Measurements from ENCODE around the gene ATP6V1D.
"Not testable (repeated sequence)": the region's sequence is repeated elsewhere in the genome, so short reads cannot be mapped to it uniquely, and the experiment has no call there.

The ATP6V1D gene

DNA sequence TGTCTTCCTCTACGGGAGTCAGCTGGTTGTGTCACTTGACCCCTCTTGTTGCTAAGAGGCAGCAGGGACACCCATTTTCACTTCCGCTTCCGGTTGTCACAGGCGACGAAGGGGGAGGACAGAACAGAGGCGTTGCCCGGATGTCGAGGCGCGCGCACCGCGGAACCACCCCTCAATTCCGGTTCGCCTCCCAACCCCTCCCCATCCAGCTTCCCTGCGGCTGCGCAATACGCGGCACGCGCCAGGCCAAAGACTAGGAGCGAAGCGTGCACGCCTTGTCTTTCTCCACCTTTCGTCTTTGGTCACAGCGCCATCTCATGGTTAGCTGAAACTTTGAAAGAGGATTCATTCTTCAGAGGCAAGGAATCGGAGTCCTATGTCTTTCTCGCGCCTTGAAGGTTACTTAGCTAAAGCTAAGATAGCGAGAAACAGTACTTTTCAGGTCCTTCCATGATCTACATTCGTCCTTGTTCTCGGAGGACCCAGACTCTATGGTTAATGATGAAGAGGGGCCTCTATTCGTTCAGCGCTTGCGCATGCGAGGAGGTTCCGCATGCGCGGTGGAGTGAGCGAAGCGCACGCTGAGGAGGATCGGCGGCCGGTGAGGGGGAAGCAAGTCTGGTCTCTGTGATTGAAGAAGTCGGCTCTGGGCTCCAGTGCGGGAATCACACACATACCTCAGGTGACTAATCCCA is at the start of gene ATP6V1D, which contains the start of gene EIF2S1:
Gene ATP6V1D, minus strand, starts transcription at position 30 of the 695 bp plus-strand sequence. CDS start 106 bp downstream, outside the sequence.
Gene EIF2S1, plus strand, starts transcription at position 554 of the 695 bp plus-strand sequence. CDS start 4,440 bp downstream, outside the sequence.
- peak; percentile 100 for DNase-seq (ENCODE audit: low spot score)

GRCh38 chr14:67408122-67408801 is 48.7 kb upstream of the ATP6V1D start:
- DNase-seq (ENCODE audit: low spot score), result not testable (repeated sequence)

DNA sequence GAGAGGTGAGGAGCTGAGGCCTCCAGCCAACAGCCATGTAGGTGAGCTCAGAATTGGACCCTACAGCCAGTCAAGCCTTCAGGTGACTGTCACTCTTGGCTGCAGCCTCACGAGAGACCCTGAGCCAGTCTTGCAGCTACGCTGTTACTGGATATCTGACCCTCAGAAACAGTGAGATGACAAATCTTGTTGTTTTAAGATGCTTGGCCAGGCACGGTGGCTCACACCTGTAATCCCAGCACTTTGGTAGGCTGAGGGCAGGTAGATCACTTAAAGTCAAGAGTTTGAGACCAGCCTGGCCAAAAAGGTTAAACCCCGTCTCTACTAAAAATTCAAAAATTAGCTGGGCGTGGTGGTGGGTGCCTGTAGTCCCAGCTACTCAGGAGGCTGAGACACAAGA is 46.2 kb upstream of the ATP6V1D start:
- DNase-seq (ENCODE audit: low spot score), result no peak

GRCh38 chr14:67400434-67400833 is 40.8 kb upstream of the ATP6V1D start:
- DNase-seq (ENCODE audit: low spot score), result no peak

- DNase-seq (ENCODE audit: low spot score), result no peak
These were observed 37.9 kb upstream of the ATP6V1D start for GRCh38 chr14:67397536-67397935.

DNA sequence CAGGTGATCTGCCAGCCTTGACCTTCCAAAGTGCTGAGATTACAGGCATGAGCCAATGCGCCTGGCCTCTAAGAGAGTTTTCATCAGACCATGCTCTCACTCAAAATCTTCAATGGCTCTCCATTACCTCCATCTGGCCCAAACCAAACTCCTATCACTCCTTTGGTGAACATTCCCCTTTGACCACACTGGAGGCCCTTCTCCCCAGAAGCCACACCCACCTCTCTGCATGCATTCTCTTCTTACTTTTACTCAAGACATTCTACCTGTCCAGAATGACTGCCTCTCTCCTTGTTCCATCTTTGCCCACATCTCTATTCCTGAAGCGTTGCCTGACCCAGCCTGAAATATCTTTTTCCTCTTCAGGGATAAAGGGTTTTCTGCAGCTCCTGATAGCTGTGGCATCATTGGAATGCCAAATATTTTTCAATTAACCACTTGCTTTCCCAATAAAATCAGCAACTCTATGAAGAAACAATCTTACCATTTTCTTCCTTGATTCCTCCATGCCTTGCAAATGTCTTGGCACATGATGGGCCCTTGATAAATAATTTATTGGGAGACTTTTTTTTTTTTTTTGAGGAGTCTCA is 36.9 kb upstream of the ATP6V1D start:
- no peak for DNase-seq (ENCODE audit: low spot score)

DNA sequence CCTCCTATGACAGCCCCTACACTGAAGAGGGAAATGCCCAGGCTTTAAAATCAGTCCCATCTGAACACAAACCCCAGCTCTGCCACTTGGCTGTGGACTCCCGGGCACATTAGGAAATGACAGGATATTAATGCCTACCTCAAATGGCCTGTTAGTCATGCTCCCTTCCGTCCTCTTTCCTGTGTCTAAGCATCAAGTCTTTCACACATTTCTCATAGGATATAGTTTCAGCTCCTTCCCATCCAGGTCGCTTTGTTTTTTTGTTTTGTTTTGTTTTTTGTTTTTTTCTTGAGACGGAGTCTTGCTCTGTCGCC is 36.2 kb upstream of the ATP6V1D start:
- DNase-seq (ENCODE audit: low spot score), result no peak

DNA sequence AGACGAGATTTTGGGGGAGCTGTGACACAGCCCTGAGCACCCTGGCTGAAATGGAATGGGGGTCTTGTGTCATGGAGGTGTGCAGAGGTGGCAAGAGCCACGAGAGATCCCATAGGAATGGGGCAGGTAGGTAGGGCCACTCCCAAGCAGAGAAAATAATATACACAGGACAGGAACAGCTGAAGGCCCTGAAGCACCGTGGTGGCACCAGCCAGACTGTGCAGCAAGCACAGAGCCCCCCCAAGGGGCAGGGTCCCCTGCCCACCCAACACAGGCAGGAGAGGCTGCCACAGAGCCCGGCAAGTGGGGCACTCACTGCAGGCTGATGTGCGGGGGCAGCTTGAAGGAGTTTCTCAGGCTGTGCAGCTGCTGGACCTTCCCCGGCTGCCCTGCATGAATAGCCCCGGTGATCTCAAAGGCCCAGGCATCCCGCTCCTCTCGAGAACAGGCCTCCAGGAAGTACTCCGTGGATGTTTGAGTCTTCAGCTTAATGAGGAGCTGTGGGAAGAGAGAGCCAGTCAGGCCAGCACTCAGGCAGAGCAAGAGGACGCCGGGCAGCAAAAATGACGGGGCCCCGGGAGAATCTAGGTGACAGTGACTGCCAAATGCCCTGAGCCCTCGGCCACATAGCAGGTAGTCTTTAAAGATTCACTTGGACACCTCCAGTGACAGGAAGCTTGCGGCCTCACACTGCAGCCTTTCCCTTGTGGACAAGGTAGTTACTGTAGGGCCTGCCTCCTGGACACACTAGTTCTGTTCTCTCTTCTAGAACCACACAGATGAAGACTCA is 35.7 kb upstream of the ATP6V1D start:
- no peak for DNase-seq (ENCODE audit: low spot score)

- no peak for DNase-seq (ENCODE audit: low spot score)
These were observed 34.1 kb upstream of the ATP6V1D start for GRCh38 chr14:67393689-67394088.

DNA sequence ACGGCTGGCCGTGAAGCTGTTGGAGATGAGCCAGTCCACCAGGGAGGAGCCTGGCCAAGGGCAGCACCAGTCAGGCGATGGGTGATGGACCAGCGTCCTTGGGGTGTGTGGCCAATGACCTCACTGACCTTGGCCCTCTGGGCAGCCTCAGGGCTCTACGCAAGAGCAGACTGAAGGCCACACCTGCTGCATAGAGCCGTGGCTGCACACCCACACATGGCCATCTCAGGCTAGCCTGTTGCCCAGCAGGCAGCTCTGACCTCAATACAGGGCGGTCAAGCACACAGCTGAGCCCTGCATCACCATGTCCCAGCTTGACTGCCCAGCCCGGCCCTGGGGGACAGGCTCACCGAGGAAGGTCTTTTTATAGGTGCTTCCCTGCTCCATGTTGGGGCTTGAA is 33.2 kb upstream of the ATP6V1D start:
- no peak for DNase-seq (ENCODE audit: low spot score)

DNA sequence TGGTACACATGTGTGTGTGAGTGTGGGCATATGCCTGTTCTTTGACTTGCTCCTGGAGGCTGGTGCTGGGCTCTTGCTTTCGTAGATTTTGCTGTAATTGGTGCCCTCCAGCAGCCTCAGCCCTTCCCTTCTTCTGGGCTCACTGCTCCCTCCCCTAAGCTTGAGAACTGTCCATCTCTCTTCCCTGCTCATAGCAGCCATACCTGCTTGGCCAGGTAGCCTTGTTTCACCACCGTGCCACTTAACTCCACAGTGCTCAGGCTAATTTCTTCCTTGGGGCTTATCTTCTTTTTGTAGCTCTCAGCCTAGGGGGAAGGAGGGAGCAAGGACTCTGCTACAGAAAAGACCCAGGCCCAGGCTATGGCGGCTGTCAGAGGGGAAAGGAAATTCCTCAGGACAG is 32.5 kb upstream of the ATP6V1D start:
- no peak for DNase-seq (ENCODE audit: low spot score)

GRCh38 chr14:67391268-67391667 is 31.7 kb upstream of the ATP6V1D start:
- no peak for DNase-seq (ENCODE audit: low spot score)

DNA sequence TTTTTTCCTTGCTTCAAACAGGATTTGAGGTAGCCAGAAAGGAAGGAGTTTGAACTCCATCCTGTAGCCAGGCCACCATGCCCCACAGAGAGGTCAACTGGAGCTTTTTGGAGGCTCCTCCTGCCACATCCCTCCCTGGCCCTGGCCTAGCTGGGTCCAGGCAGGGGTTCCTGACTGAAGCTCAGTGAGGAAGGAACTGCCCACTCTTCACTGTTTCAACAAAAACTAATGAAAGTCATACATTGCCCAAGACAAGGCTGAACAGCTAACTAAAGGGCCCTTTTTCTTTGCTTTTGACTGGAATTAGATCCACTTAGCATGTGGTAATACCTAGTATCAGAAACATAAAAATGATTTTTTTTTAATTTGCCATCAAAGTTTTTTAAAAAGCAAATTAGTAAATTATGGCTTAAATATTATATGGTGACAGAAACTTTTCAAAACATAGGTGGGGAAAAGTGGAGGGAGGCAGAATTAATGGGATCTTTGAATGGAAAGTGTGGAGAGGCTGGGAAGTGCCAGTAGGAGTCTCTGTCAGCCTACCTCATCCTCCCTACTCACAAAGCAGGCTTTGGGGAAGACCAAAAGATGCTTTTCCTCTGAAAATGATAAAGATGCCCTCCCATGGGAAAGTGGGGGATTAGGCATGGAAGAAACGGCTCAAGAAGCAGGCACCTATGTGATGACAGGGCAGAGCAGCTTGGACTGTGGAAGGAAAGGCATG is 30.4 kb upstream of the ATP6V1D start:
- no peak for DNase-seq (ENCODE audit: low spot score)

- DNase-seq (ENCODE audit: low spot score), result no peak
These were observed 29.7 kb upstream of the ATP6V1D start for GRCh38 chr14:67389275-67389674.

DNA sequence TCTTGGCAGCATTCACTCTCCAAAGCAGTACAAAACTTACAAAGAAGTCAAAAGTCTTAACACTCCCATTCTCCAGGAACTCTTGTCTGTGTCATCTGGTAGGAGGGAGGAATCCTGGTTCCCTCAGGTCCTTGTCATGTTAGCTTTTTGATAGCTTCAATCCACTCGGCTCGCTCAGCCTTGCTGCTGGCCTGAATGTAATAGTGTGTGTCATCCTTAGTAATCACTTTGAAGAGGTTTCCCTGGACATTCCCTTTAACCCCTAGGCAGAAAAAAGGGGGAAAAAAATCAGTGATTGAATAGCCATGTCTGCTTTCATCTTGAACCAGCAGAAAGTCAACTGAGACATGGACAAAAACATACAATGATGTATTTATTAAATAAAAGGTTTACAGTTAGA is 27.6 kb upstream of the ATP6V1D start:
- no peak for DNase-seq (ENCODE audit: low spot score)

DNA sequence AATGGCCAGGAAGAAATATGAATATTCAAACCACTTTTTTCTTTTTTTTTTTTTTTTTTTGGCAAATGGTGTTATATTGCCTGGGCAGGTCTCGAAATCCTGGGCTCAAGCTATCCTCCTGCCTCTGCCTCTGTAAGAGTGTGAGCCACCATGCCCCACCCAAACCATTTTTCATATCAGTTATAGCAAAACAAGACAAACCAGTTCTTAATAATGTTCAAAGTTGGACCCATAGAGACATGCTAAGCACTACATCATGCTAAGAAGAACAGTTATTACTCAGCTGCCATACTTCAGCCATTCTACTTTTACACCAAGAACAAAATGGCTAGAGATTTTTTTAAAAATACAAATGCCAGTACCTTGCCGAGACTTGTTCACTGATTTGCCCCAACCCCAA is 26.0 kb upstream of the ATP6V1D start:
- no peak for DNase-seq (ENCODE audit: low spot score)

GRCh38 chr14:67385120-67385519 is 25.5 kb upstream of the ATP6V1D start:
- DNase-seq (ENCODE audit: low spot score), result no peak

DNA sequence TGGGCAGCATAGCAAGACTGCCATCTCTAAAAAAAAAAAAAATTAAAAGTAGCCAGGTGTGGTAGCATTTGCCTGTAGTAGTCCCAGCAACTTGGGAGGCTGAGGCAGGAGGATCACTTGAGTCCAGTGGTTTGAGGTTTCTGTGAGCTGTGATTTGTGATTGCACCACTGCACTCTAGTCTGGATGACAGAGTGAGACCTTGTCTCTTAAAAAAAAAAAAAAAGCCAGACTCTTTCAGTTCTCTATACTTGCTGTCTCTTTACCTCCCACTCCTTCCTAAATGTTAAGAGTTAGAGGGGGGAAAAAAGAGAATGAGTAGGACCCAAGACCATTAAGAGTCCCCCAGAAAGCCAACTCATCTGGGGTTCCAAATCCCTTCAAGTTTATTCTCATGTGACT is 18.3 kb upstream of the ATP6V1D start:
- DNase-seq (ENCODE audit: low spot score), result no peak

DNA sequence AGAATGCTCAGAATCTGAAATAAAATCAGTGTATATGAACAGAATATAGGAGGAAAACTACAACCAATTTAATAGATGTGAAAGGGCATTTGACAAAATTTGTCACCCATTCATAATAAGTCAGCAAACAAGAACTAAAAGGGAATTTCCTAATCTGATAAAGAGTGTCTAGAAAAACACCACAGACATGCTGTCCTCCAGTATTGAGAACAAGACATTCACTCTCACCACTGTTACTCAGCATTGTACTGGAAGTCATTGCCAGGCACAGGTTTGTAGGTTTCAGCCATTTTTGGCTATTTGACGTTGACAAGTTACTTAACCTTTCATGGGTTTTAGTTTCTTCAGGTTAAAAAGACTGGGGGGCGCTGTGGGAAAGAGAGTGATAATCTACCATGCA is 13.7 kb upstream of the ATP6V1D start:
- no peak for DNase-seq (ENCODE audit: low spot score)

DNA sequence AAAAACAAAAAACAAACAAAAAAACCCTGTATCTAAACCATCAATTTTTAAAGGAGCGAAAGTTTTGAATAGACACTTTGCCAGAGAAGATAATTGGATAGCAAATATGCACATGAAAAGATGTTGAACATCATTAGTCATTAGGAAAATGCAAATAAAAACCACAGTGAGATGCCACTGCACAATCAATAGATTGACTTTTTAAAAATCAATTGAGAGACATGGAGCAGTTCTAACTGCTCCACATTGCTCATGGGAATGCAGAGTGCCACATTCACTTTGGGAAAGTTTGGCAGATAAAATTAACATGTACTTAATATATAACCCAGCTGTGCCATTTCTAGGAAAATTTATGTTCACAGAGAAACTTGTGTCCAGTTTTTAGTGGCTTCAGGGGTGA is 13.2 kb upstream of the ATP6V1D start:
- DNase-seq (ENCODE audit: low spot score), result no peak

DNA sequence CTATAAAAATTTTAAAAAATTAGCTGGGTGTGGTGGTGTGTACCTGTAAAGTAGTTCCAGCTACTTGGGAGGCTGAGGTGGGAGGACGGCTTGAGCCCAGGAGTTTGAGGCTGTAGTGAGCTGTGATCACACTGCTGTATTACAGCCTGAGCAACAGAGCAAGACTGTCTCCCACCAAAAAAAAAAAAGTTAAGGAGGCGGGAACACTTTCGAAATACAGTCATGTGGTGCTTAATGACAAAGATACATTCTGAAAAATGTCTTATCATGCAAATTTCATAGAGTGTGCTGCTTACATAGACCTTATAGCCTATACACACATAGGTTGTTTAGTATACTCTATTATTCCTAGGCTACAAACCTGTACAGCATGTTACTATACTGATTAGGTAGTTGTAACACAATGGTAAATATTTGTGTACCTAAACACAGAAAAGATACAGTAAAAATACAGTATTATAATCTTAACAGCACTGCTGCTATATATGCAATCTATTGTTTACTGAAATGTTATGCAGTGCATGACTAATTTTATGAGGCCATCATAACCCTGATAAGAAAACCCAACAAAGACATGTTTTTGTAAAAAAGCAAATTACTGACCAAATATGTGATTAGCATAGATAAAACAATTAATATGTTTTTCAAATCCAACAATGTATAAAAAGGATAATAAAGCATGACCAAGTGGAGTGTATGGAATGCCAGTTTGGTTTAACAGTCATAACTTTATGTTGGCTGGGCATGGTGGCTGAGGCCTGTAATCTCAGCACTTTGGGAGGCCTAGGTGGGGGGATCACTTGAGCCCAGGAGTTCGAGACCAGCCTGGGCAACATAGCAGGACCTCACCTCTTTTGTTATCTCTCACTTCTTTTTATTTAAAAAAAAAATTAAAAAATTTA is 11.9 kb upstream of the ATP6V1D start:
- DNase-seq (ENCODE audit: low spot score), result no peak
